Measurements from ENCODE around the gene LENG1. TPM values are rescaled to one million over a fixed set of nuclear protein-coding genes. Genes with fewer than 3 reads are reported as not detected.

The LENG1 gene
- total and polyA plus RNA-seq, 9 of the 15 experiments (the other 6 are each of a cell fraction or from before 2014, with no cell fraction given): 0.30 to 10.5 (median 4.7) TPM

DNA sequence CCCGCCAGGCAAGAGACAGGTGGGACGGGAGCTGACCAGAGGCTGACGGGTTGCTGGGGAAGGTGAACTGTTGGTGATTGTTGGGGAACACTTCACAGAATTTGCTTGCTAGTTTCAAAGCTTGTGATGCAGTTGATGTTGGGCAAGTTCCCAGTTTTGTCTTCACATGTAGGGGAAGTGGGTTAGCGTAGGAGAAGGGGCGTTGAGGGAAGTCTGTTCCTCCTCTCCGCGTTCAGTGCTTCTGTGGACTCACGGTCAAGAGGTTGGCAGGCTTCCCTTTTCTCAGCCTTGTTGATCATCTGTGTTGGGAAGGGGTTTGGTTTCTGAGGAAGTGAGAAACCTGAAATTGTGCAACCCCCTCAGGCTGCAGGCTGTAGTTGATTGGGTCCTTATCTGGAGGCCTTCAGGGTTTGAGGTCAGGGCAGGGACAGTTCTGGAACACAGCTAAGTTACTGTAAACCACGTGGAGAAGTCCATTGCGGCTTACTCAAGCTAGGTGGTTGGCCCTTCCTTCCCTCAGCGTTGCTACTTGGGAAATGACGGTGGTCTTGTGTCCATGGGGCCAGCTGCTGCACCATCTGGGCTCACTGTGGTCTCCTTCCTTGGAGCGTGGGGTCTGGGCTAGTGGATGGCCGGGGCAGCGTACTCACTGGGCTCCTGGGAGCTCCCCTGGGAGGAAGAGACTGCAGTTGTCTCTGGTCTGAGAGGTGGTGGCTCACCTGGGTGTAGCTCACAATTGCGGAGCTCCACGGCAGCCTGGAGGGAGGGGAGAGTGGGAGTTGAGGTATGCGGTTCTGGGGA is 48.7 kb upstream of the LENG1 start (continued):
- no peak for TF ChIP-seq XRCC5 (IDR thresholded peaks at IDR 0.05; ENCODE audit: low read depth, low read length)
- no peak; the same call in 1 of the 2 replicates for TF ChIP-seq MBD2 (IDR thresholded peaks at IDR 0.05; ENCODE audit: borderline replicate concordance, low read depth)
- no peak for TF ChIP-seq GTF2A2 (tag; IDR thresholded peaks at IDR 0.05)
- peak; percentile 90 for TF ChIP-seq PML (IDR thresholded peaks at IDR 0.05; ENCODE audit: low read length)
- TF ChIP-seq OTX1 (CRISPR knock-in tag; IDR thresholded peaks at IDR 0.05): peak; percentile 47
- TF ChIP-seq, protein P1, sequence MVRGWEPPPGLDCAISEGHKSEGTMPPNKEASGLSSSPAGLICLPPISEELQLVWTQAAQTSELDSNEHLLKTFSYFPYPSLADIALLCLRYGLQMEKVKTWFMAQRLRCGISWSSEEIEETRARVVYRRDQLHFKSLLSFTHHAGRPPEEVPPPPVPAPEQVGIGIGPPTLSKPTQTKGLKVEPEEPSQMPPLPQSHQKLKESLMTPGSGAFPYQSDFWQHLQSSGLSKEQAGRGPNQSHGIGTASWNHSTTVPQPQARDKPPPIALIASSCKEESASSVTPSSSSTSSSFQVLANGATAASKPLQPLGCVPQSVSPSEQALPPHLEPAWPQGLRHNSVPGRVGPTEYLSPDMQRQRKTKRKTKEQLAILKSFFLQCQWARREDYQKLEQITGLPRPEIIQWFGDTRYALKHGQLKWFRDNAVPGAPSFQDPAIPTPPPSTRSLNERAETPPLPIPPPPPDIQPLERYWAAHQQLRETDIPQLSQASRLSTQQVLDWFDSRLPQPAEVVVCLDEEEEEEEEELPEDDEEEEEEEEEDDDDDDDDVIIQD (CRISPR knock-in tag; IDR thresholded peaks at IDR 0.05): no peak
- TF ChIP-seq, protein P2, sequence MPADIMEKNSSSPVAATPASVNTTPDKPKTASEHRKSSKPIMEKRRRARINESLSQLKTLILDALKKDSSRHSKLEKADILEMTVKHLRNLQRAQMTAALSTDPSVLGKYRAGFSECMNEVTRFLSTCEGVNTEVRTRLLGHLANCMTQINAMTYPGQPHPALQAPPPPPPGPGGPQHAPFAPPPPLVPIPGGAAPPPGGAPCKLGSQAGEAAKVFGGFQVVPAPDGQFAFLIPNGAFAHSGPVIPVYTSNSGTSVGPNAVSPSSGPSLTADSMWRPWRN (IDR thresholded peaks at IDR 0.05; ENCODE audit: low read depth): peak; percentile 96
- no peak for TF ChIP-seq U2AF1 (optimal IDR thresholded peaks at IDR 0.05; ENCODE audit: low read depth, low read length)
- peak; percentile 87 for TF ChIP-seq TAL1 (IDR thresholded peaks at IDR 0.05)
- TF ChIP-seq SIN3A (IDR thresholded peaks at IDR 0.05; ENCODE audit: borderline replicate concordance in 2 of 2, control insufficient read depth in 1 of 2, low read depth in 2 of 2, low read length in 2 of 2): peak; percentile 55 to 72; a peak in 2 of 4 replicates
- no peak for TF ChIP-seq HNRNPL (IDR thresholded peaks at IDR 0.05; ENCODE audit: low read depth, low read length)
- TF ChIP-seq CCAR2 (IDR thresholded peaks at IDR 0.05; ENCODE audit: low read depth, low read length): no peak
- TF ChIP-seq ZNF408 (CRISPR knock-in tag; IDR thresholded peaks at IDR 0.05; ENCODE audit: low read depth): no peak
- peak; percentile 99 for TF ChIP-seq ZNF766 (CRISPR knock-in tag; conservative IDR thresholded peaks at IDR 0.05)
- no peak for TF ChIP-seq SMARCA5 (IDR thresholded peaks at IDR 0.05)
- no peak for TF ChIP-seq ZNF174 (CRISPR knock-in tag; IDR thresholded peaks at IDR 0.05)
- peak; percentile 81; the same call in 1 of the 2 replicates for TF ChIP-seq MTA1 (IDR thresholded peaks at IDR 0.05; ENCODE audit: borderline replicate concordance)
- peak; percentile 97 for TF ChIP-seq HDAC2 (IDR thresholded peaks at IDR 0.05)
- TF ChIP-seq ZNF589 (CRISPR knock-in tag; IDR thresholded peaks at IDR 0.05; ENCODE audit: low read depth): peak; percentile 82; the same call in 1 of the 2 replicates
- no peak for TF ChIP-seq TAF7 (tag; IDR thresholded peaks at IDR 0.05)
- TF ChIP-seq ZNF561 (CRISPR knock-in tag; conservative IDR thresholded peaks at IDR 0.05): no peak
- no peak; the same call in 1 of the 2 replicates for TF ChIP-seq NR2F6 (CRISPR knock-in tag; IDR thresholded peaks at IDR 0.05)
- peak in 1 of 2 experiments; percentile 66; a peak in 2 of 4 replicates for TF ChIP-seq TEAD1 (CRISPR knock-in tag; IDR thresholded peaks at IDR 0.05)
- TF ChIP-seq CREM (IDR thresholded peaks at IDR 0.05; ENCODE audit: low read depth): peak; percentile 66; the same call in 1 of the 2 replicates
- TF ChIP-seq, protein P3, sequence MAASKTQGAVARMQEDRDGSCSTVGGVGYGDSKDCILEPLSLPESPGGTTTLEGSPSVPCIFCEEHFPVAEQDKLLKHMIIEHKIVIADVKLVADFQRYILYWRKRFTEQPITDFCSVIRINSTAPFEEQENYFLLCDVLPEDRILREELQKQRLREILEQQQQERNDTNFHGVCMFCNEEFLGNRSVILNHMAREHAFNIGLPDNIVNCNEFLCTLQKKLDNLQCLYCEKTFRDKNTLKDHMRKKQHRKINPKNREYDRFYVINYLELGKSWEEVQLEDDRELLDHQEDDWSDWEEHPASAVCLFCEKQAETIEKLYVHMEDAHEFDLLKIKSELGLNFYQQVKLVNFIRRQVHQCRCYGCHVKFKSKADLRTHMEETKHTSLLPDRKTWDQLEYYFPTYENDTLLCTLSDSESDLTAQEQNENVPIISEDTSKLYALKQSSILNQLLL (CRISPR knock-in tag; IDR thresholded peaks at IDR 0.05; ENCODE audit: borderline replicate concordance): no peak
- TF ChIP-seq NUFIP1 (IDR thresholded peaks at IDR 0.05; ENCODE audit: partially characterized antibody): peak; percentile 77
- peak; percentile 81 for TF ChIP-seq DACH1 (IDR thresholded peaks at IDR 0.05; ENCODE audit: partially characterized antibody)
- TF ChIP-seq GABPA (tag; conservative IDR thresholded peaks at IDR 0.05; ENCODE audit: low read depth): peak; percentile 70

Data from K562 (cell line).